ENCODE results near the gene DNHD1.

The DNHD1 gene

DNA sequence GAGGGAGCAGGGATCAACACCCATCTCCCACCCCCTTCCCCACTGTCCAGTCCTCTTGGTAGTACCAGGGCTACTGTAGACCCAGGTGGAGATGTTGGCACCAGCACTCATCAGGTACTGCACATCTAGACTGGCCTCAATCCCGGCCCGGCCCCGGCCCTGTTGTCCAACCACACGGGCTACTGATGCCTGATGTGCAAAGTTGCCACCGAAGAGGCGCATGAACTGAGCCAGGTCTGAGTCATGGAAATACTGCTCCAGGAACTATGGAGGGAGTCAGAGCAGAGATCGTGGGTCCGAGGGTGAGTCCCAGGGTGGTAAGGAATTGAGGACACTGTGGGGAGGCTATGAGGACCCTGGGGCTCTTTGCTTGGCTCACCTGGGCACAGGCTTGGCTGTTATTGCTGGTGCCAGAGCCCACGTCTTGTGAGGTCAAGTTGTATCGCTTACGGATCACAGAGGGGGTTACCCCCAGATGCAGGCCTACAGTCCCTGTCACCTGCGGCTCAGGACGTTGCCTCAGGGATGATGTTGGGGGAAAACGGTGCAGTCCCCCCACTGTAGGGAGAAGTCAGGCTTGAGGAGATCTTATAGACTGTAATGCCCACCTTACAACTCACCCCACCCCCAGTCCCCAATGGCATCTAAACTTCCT, 119.6 kb downstream of the DNHD1 start:
- DNase-seq, result no peak

DNA sequence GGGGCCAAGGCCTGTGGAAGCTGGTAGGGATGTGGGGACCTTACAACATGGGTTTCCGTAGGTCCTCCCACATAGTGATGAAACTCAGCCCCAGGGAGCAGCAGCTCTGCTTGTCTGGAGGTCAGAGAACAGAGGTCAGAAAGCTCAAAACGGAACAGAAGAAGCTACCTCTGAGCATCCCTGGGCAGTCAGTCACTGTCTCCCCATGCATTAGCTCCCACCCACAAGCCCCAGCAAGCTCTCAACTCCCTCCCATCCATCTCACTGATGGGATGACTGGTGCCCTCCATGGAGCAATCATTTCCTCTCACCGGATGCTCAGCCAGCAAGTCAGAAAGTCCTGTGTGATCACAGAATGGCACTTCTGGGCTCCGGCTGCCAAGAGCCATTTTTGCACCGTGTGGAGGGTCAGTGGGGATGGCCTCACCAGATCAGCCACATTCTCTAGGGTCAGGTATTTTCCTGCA, 120.3 kb downstream of the DNHD1 start:
- DNase-seq, result no peak

- DNase-seq, result peak; percentile 57
These were observed 121.3 kb downstream of the DNHD1 start for GRCh38 chr11:6618117-6619003.

DNA sequence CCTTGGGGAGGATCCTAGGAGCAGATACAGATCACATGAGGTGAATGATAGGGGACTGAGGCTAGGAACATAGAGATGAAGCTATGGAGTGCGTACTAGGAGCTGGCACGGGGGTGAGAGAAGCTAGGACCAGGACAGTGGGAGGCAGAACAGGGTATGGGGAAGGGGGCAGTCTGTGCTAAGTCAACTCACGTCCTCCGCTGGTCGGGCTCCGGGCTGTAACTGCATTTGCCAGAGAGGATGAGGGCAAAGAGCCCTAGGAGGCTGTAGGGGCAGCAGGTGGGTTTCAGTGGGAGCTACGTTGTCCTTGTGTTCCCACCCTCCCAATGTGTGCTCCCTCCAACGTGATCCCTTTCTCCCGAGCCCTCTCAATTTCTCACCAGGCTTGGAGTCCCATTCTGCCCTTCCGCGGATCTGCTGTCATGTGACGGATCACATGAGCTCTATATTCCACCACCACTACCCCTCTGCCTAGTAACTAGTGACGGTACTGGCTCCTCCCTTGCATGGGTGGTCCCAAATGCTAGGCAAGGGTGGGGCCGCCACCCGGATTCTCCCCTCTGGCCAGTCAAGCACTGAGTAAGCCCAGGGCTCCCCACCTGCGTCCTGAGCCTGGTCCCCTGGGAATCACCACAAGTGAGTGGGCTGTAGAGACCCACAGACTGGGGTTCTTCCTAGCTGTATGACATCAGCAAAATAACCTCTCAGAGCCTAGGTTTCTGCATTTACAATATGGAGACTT, 122.1 kb downstream of the DNHD1 start, which contains the start of gene TPP1:
Gene TPP1 (minus strand): TSS at position 419 of the 742 bp plus-strand sequence. CDS start 22 bp downstream, at position 397.
- peak; percentile 89 for DNase-seq

GRCh38 chr11:6620636-6621035, 123.6 kb downstream of the DNHD1 start:
- DNase-seq, result no peak

All from activated gamma-delta T cell treated with Interleukin-2 at 50 U/mL for 16 hours (primary cell).